Inflammatory macrophage treated with lipopolysaccharide for 1 hour (primary cell): ENCODE data around the gene SLC30A3.

Source experiments
- DNase-seq, 2 donors: peaks; one replicate each; pipeline ENCODE4 v3.0.0-alpha.2; 2020 to 2022

SLC30A3 gene

DNA sequence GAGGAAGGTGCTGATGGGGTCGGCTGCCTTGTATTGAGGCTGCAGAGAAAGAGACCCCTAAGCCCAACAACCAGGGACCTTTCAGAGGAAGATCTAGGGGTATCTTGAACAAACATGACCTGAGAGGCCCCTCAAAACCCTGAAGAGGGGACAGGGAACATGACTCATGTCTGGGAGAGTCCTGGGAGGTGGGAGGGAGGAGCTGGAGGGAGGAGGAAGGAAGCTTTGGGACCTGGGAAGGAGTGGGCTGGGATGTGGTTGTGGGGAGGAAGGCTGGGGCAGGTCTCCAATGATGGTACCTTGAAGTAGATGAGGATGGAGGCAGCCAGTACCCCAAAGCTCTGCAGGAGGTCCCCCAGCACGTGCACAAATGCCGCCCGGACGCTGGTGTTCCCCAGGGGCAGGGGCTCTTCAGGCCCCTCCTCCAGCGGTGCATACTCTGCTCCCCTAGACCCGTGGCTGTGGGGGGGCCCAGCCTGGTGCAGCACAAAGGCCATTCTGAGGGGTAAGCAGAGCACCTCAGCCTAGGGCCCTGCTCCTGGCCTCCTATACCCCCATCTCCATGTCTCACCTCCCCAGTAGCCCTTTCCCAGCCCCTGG, 5.9 kb downstream of the SLC30A3 start:
- no peak for DNase-seq

DNA sequence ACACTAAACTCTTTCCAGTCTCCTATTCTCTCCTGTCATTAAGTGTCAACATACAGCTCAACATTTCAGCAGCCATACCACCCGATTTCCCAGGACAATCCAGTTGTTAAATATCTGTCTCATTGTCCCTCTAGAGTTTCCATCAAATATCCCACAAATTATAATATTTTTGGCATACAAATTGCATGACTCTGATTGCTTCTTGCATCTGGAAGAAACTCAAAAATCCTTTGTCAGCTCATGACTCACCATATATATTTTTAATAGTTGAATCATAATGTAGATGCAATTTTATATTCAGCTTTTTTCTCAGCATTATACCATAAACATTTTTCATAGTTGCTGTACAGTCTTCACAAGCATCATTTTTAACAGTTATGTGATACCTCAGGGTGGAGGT, 7.2 kb downstream of the SLC30A3 start:
- DNase-seq, result no peak

DNA sequence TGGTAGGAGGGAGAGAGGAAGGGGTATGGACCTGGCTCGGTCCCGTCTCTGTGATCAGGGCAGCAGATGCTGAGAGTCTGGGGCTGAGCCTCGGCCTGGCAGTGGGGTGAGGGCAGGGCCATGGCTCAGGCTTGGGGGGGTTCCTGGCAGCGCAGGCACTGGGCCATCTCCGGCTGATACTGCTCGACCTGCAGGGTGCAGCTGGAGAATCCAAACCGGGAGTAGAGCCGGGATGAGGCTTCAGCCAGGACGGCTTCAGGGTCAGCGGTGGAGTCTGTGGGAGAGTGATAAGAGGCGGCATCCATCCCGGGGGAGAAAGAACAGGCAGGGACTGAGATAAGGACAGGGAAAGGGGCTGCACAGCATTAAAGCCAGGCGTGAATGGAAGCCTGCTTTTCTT, 7.7 kb downstream of the SLC30A3 start:
- DNase-seq, result no peak

DNA sequence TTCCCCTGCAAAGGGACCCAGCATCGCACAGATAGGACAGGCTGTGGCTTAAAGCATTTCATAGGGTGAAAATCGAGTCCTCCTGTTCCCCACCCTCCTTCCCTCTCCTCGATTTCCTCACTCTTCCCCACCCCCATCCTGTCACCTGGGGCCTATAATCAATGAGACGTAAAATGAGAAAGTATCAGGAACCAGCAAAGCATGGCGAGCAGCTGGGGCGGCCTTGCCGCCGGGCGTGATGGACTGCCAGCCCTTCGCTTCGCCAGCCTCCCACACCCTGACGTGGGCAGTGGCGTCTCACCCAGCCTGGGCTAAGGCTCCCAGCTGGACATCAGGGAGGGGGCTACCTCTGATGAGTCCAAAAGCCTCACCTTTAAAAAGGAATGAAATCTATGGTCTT, 11.1 kb downstream of the SLC30A3 start:
- DNase-seq, result no peak

DNA sequence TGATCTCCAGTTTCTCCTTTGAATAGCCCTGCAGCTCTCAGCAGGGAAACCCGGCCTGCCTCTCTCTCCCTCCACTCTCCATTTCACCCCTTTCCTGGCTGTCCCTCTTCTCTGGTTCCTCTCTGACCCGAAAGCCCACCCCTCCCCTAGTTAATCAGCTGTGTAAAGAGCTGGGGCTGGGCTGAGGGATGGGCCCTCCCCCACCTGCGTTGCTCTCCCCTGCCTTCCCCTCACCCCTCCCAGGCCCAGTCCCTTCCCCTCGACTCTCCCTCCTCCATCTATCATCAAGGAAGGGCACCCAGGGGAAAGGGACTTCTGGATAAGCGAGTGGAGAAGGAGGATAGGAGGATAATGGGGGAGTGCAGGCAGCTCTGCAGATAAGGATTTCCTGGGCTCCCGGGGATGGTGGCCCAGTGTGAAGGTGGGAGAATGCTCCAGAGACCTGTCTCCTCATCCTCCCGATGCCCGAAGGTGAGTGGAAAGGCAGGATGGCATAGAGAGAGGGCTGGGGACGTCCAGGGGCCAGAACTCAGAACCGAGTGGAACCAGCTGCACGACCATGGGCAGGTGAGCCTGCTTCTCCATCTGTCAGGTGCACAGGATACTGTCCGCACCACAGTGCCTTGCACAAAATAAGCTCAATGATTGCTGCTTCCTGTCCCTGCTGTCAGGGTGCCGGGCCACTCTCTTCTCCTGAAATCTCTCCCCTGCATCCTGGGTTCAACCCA, 12.0 kb downstream of the SLC30A3 start:
- no peak for DNase-seq

DNA sequence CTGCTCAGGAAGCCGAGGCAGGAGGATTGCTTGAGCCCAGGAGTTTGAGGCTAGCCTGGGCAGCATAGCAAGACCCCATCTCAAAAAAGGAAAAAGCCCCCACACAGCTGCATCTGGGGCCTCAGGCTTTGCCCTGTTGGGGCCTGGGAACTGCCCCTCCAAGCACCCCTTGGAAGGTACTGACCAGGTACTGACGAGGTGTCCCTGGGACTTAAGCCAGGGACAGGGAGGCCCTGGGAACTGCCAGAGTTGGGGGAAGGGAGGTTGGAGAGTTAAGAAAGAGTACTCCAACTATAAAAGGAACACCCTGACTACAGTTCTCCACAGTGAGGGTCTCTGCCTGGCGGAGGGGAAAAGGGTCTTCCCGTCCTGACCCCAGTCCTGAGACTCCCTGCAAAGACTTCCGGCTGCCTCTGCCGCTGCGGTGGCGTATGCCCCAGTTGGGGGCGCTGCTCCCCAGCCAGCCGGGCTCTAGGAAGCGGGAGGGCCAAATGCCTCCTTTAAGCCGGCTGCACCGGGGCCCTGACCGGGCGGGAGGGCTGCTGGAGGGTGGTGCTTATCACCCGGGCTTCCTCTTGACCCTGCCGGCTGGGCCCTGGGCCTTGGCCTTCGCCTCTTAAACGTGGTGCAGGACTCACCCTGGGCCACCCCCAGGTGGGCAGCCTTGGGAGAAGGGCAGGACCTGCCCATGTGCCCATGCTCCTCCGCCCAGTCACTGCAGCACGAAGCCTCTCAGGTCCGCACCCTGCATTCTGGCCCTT, 12.8 kb downstream of the SLC30A3 start:
- peak; percentile 40 to 70 for DNase-seq

- no peak for DNase-seq
Observed at GRCh38 chr2:27249159-27249890, 13.5 kb downstream of the SLC30A3 start.

GRCh38 chr2:27247893-27248292, 15.0 kb downstream of the SLC30A3 start:
- DNase-seq, result no peak

DNA sequence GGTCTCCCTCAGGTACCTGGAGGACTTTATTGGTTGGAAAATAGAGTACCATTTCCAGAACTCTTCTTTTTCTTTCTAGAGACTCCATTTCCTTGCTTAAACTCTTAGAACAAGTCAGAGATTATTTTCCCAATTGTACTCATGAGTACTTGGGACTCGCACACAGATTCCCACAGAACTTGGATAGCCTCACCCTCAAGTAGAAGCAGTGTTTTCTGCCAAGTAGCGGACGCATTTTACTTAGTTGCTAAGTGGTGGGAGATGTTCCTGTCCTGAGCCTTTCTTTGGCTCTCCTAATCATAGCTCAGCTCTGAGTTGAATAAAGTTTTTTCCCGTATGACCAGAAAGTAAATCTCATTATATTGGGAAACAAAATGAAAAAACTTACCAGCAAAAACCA, 17.2 kb downstream of the SLC30A3 start:
- DNase-seq, result no peak

GRCh38 chr2:27245116-27245515, 17.7 kb downstream of the SLC30A3 start:
- DNase-seq, result no peak

- no peak for DNase-seq
Observed at GRCh38 chr2:27243391-27244130, 19.3 kb downstream of the SLC30A3 start.

DNA sequence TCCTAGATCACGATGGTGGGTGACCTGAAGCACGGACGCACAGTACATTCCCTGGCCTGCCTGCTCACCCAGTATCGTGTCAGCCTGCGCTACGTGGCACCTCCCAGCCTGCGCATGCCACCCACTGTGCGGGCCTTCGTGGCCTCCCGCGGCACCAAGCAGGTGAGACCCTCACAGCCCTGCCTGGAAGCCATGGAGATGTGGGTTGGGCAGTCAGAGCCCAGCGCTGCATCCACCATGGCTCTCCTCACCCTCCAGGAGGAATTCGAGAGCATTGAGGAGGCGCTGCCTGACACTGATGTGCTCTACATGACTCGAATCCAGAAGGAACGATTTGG, 20.3 kb downstream of the SLC30A3 start:
- no peak for DNase-seq

GRCh38 chr2:27241761-27242613, 20.9 kb downstream of the SLC30A3 start:
- DNase-seq, result no peak

- DNase-seq, result no peak
Observed at GRCh38 chr2:27240406-27240805, 22.4 kb downstream of the SLC30A3 start.

DNA sequence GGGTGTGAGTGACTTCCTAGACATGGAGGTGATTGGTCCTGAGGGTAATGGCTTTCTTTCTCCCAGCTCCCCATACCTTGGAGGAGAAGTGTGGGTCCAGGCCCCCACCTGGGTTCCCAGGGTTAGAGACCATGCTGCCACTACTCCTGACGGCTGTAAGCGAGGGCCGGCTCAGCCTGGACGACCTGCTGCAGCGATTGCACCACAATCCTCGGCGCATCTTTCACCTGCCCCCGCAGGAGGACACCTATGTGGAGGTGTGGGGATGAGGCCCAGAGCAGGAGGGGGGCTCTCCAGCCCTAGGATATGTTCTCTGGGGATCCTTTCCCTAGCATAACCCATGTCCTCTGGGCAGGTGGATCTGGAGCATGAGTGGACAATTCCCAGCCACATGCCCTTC, 23.9 kb downstream of the SLC30A3 start:
- DNase-seq, result no peak

DNA sequence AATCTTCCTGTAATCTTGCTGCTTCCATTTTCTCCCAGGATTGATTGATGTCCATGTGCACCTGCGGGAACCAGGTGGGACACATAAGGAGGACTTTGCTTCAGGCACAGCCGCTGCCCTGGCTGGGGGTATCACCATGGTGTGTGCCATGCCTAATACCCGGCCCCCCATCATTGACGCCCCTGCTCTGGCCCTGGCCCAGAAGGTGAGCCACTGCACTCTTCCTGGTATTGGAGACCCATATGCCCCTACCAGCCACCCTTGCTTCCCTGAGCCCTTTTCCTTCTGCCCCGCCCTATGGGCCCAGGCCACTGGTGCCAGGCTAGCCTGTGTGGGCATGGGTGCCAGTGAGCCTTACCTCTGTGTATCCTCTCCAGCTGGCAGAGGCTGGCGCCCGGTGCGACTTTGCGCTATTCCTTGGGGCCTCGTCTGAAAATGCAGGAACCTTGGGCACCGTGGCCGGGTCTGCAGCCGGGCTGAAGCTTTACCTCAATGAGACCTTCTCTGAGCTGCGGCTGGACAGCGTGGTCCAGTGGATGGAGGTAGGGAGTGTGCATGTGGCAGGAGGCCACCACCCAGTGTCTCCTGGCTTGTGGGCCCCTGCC, 25.4 kb downstream of the SLC30A3 start:
- DNase-seq, result no peak

- DNase-seq, result no peak
Observed at GRCh38 chr2:27236626-27237025, 26.2 kb downstream of the SLC30A3 start.

- DNase-seq, result no peak
Observed at GRCh38 chr2:27236136-27236535, 26.7 kb downstream of the SLC30A3 start.

DNA sequence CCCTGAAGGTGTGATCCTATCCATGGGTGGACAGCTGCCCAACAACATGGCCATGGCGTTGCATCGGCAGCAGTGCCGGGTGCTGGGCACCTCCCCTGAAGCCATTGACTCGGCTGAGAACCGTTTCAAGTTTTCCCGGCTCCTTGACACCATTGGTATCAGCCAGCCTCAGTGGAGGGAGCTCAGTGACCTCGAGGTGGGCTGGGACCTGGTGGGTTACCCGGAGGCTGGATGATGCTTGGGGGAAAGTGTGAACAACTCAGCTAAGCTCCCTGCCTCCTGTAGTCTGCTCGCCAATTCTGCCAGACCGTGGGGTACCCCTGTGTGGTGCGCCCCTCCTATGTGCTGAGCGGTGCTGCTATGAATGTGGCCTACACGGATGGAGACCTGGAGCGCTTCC, 29.5 kb downstream of the SLC30A3 start:
- no peak for DNase-seq

- no peak for DNase-seq
Observed at GRCh38 chr2:27231921-27232320, 30.9 kb downstream of the SLC30A3 start.

DNA sequence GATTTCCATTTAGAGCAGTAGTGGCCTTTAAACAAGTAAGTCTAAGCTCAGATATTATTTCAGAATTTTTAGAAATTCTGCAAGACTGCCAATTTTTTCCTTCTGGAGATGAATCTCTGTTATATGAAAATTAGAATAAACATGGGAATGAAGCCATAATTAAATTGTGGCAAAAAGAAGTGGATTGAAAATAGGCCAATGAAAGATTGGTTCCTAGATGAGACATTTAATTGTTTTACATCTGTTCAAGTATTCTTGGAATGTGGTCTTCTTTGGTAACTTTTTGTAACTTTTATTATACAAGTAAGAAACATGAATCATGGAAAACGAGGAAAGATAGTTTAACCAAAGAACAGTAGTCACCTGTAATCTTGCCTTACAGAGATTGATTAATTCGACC, 35.3 kb downstream of the SLC30A3 start:
- DNase-seq, result no peak
